ENCODE data around the gene ARHGEF7. TPM values are rescaled to one million over a fixed set of nuclear protein-coding genes. Genes with fewer than 3 reads are reported as not detected.

The ARHGEF7 gene
- total and polyA plus RNA-seq, 4 experiments from 2014 or later: 6.6 to 73.7 (median 40.7) TPM

- Mint-ChIP-seq H3K4me3 (no peak overlapping the region), H3K27me3 (no peaks in the 10 kb centered on the region), H3K9me3 (no peaks in the 10 kb centered on the region), H3K36me3 (peaks cover 69 to 71% of the 10 kb centered on the region in 2 donors), H3K4me1 (peaks cover 0 to 11% (median 6%) of the 10 kb centered on the region in 4 donors), H3K27ac (no peak overlapping the region)
- H3K9me3 ChIP-seq (ENCODE audit: control insufficient read depth in 1 of 2, low read length in 2 of 2): no peaks in the 10 kb centered on the region
- H3K27me3 ChIP-seq (ENCODE audit: insufficient read depth, low read length): no peaks in the 10 kb centered on the region
- H3K36me3 ChIP-seq (ENCODE audit: insufficient read depth, low read length): peaks cover 29% of the 10 kb centered on the region
- no peaks in the 10 kb centered on the region for H3K4me1 ChIP-seq (ENCODE audit: insufficient read depth, low read length)
- ChIA-PET POLR2A (ENCODE audit: partially characterized antibody) (no interaction called here), CTCF (ENCODE audit: partially characterized antibody) (no interaction called here)
- no peak overlapping the region for H3K27ac ChIP-seq (ENCODE audit: low read depth, low read length)
- no peak for DNase-seq
- H3K4me3 ChIP-seq (ENCODE audit: low read length in 2 of 2): no peak overlapping the region
- intact Hi-C loops (cut with micrococcal nuclease): no loop called here
These were observed 128.9 kb downstream of the ARHGEF7 start for GRCh38 chr13:111243981-111244380.

GRCh38 chr13:111245576-111246384 lies 130.7 kb downstream of the ARHGEF7 start:
- H3K4me1 Mint-ChIP-seq: peaks cover 0 to 11% (median 5%) of the 10 kb centered on the region in 4 donors
- Histone ChIP-seq H3K27me3 (ENCODE audit: insufficient read depth, low read length) (no peaks in the 10 kb centered on the region), H3K36me3 (ENCODE audit: insufficient read depth, low read length) (peaks cover 38% of the 10 kb centered on the region), H3K4me1 (ENCODE audit: insufficient read depth, low read length) (no peaks in the 10 kb centered on the region), H3K9me3 (ENCODE audit: control insufficient read depth in 1 of 2, low read length in 2 of 2) (no peaks in the 10 kb centered on the region), H3K27ac (ENCODE audit: low read depth, low read length) (no peak overlapping the region), H3K4me3 (ENCODE audit: low read length in 2 of 2) (no peak overlapping the region)
- intact Hi-C loops (cut with micrococcal nuclease): no loop called here
- H3K36me3 Mint-ChIP-seq: peaks cover 77% of the 10 kb centered on the region in 2 donors
- CTCF ChIA-PET (ENCODE audit: partially characterized antibody): no interaction called here
- H3K27me3 Mint-ChIP-seq: no peaks in the 10 kb centered on the region
- no peaks in the 10 kb centered on the region for H3K9me3 Mint-ChIP-seq
- H3K4me3 Mint-ChIP-seq: no peak overlapping the region
- no peak for DNase-seq
- peak overlapping the region in 3 of 7 donors; percentile 17 to 66 (median 43) for H3K27ac Mint-ChIP-seq
- POLR2A ChIA-PET (ENCODE audit: partially characterized antibody): interaction anchor here (1.1 kb wide), 1 partner anchor 11 kb away, joined by 3 read pairs; no protein-coding TSS in a partner anchor

DNA sequence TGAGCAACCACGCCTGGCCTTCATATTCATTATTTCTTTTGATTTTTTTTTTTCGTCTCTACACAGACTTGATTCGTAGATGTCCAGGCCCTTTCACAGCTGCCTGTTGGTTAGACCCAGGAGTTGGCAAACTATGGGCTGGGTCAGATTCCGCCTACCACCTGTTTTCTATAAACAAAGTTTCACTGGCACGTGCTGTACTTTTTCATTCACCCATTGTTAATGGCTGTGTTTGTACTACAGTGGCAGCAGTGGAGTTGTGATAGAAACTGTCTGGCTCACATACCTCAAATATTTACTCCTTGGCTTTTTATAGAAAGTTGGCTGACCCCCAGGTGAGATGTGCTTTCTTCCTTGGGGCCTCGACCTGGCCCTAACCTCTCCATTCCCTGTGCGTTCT lies 132.4 kb downstream of the ARHGEF7 start:
- Mint-ChIP-seq H3K4me3 (no peak overlapping the region), H3K4me1 (peaks cover 0 to 11% (median 4%) of the 10 kb centered on the region in 4 donors), H3K27me3 (no peaks in the 10 kb centered on the region), H3K27ac (peak overlapping the region in 1 of 7 donors; percentile 30), H3K36me3 (peaks cover 81% of the 10 kb centered on the region in 2 donors), H3K9me3 (no peaks in the 10 kb centered on the region)
- H3K9me3 ChIP-seq (ENCODE audit: control insufficient read depth in 1 of 2, low read length in 2 of 2): no peaks in the 10 kb centered on the region
- H3K27me3 ChIP-seq (ENCODE audit: insufficient read depth, low read length): no peaks in the 10 kb centered on the region
- CTCF ChIA-PET (ENCODE audit: partially characterized antibody): interaction anchor here (1.1 kb wide), 1 partner anchor 178 kb away, joined by 3 read pairs; no protein-coding TSS in a partner anchor
- intact Hi-C loops (cut with micrococcal nuclease): no loop called here
- H3K27ac ChIP-seq (ENCODE audit: low read depth, low read length): no peak overlapping the region
- H3K4me3 ChIP-seq (ENCODE audit: low read length in 2 of 2): no peak overlapping the region
- no peaks in the 10 kb centered on the region for H3K4me1 ChIP-seq (ENCODE audit: insufficient read depth, low read length)
- DNase-seq: no peak
- POLR2A ChIA-PET (ENCODE audit: partially characterized antibody): no interaction called here
- H3K36me3 ChIP-seq (ENCODE audit: insufficient read depth, low read length): peaks cover 47% of the 10 kb centered on the region

DNA sequence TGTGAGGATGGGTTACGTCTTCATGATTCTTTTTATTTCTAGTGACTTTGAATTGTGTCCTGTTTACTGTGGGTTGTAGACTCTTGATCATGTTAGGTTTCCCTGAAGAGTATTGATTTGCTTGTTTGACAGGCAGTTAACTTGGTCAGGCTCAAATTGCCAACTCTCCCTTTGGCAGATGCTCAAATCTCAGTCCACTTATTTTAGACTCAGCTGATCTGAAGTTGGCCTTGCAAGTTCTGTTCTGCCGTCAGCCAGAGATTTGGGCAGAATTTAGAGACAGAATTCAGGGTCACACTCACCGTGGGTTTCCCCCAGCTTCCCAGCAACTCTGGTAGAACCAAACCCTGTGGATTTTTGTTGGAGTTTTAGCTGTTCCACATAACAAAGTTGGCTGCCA lies 133.7 kb downstream of the ARHGEF7 start:
- ChIA-PET POLR2A (ENCODE audit: partially characterized antibody) (no interaction called here), CTCF (ENCODE audit: partially characterized antibody) (no interaction called here)
- intact Hi-C loops (cut with micrococcal nuclease): no loop called here
- Histone ChIP-seq H3K4me3 (ENCODE audit: low read length in 2 of 2) (no peak overlapping the region), H3K27me3 (ENCODE audit: insufficient read depth, low read length) (no peaks in the 10 kb centered on the region), H3K27ac (ENCODE audit: low read depth, low read length) (no peak overlapping the region), H3K9me3 (ENCODE audit: control insufficient read depth in 1 of 2, low read length in 2 of 2) (no peaks in the 10 kb centered on the region), H3K4me1 (ENCODE audit: insufficient read depth, low read length) (no peaks in the 10 kb centered on the region), H3K36me3 (ENCODE audit: insufficient read depth, low read length) (peaks cover 47% of the 10 kb centered on the region)
- Mint-ChIP-seq H3K4me3 (no peak overlapping the region), H3K9me3 (no peaks in the 10 kb centered on the region), H3K27me3 (no peaks in the 10 kb centered on the region), H3K27ac (peak overlapping the region in 1 of 7 donors; percentile 30), H3K4me1 (peaks cover 0 to 12% (median 5%) of the 10 kb centered on the region in 4 donors), H3K36me3 (peaks cover 83 to 86% of the 10 kb centered on the region in 2 donors)
- no peak for DNase-seq

GRCh38 chr13:111249637-111250360 lies 134.7 kb downstream of the ARHGEF7 start:
- Histone ChIP-seq H3K27me3 (ENCODE audit: insufficient read depth, low read length) (no peaks in the 10 kb centered on the region), H3K36me3 (ENCODE audit: insufficient read depth, low read length) (peaks cover 43% of the 10 kb centered on the region), H3K4me1 (ENCODE audit: insufficient read depth, low read length) (no peaks in the 10 kb centered on the region), H3K9me3 (ENCODE audit: control insufficient read depth in 1 of 2, low read length in 2 of 2) (no peaks in the 10 kb centered on the region), H3K4me3 (ENCODE audit: low read length in 2 of 2) (no peak overlapping the region), H3K27ac (ENCODE audit: low read depth, low read length) (no peak overlapping the region)
- peaks cover 0 to 12% (median 4%) of the 10 kb centered on the region in 4 donors for H3K4me1 Mint-ChIP-seq
- ChIA-PET CTCF (ENCODE audit: partially characterized antibody) (interaction anchor here (0.7 kb wide), 1 partner anchor 25 kb away, joined by 3 read pairs; no protein-coding TSS in a partner anchor), POLR2A (ENCODE audit: partially characterized antibody) (no interaction called here)
- no peak overlapping the region for H3K4me3 Mint-ChIP-seq
- H3K27ac Mint-ChIP-seq: peak overlapping the region in 1 of 7 donors; percentile 43
- H3K9me3 Mint-ChIP-seq: no peaks in the 10 kb centered on the region
- no peak for DNase-seq
- H3K27me3 Mint-ChIP-seq: no peaks in the 10 kb centered on the region
- peaks cover 77 to 81% of the 10 kb centered on the region in 2 donors for H3K36me3 Mint-ChIP-seq
- intact Hi-C loops (cut with micrococcal nuclease): no loop called here

DNA sequence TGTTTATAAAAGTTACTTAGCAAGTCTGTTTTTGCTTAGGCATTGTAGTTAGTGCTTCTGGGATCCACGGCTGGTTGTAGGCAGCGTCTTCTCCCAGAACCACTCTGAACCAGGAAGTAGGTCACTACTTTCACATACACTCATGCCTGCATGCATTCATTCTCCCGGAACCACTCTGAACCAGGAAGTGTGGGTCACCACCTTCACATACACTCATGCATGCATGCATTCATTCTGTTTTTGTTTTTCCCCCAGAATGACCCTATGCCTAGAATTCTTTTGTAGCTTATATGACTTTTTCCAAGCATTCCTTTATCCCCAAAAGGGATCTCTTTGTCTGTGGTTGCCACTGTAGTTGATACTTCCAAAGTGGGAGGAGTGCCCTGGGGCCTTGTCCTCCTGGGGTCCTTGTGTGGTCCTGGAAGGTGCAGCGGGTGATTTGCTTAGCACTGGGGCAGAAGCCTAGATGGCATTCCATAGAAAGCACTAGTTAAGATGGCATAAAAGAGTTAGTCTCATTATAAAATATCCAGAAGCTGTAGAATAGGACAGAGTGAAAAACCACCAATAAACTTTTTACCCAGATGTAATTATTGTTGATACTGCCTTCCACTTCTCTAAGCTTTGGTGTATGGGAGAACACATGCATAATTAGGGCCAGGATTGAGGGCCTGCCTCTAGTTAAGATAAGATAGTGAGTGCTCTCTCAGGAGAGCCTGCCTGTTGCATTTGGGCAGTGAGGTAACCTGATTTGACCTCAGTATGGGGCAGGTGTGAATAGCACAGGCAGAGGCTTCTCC lies 136.7 kb downstream of the ARHGEF7 start:
- ChIA-PET CTCF (ENCODE audit: partially characterized antibody) (no interaction called here), POLR2A (ENCODE audit: partially characterized antibody) (no interaction called here)
- Histone ChIP-seq H3K4me3 (ENCODE audit: low read length in 2 of 2) (no peak overlapping the region), H3K4me1 (ENCODE audit: insufficient read depth, low read length) (no peaks in the 10 kb centered on the region), H3K27ac (ENCODE audit: low read depth, low read length) (no peak overlapping the region), H3K27me3 (ENCODE audit: insufficient read depth, low read length) (no peaks in the 10 kb centered on the region), H3K9me3 (ENCODE audit: control insufficient read depth in 1 of 2, low read length in 2 of 2) (no peaks in the 10 kb centered on the region), H3K36me3 (ENCODE audit: insufficient read depth, low read length) (peaks cover 28% of the 10 kb centered on the region)
- intact Hi-C loops (cut with micrococcal nuclease): no loop called here
- H3K27ac Mint-ChIP-seq: peak overlapping the region in 3 of 7 donors; percentile 10 to 65 (median 17)
- H3K36me3 Mint-ChIP-seq: peaks cover 77 to 81% of the 10 kb centered on the region in 2 donors
- H3K27me3 Mint-ChIP-seq: no peaks in the 10 kb centered on the region
- DNase-seq: no peak
- peaks cover 0 to 16% (median 6%) of the 10 kb centered on the region in 4 donors for H3K4me1 Mint-ChIP-seq
- H3K9me3 Mint-ChIP-seq: peaks cover 0 to 2% (median 0%) of the 10 kb centered on the region in 8 donors
- H3K4me3 Mint-ChIP-seq: no peak overlapping the region

Data from CD4-positive, alpha-beta memory T cell (primary cell).